A673 (cell line): ENCODE results near the gene GRID1. TPM values are rescaled to one million over a fixed set of nuclear protein-coding genes. Genes with fewer than 3 reads are reported as not detected.

Source experiments
- BruUV-seq: library from RNA; stranded (reverse); fragments of 400-500 nt; replicated peaks from 2 replicates; lab custom pipeline; 2021; lab: Mats Ljungman, UMichigan
- CTCF ChIA-PET: fragments of 300-600 bp; sonication (Branson Sonifier 250); formaldehyde crosslinking; loops from one replicate; lab custom pipeline; 2022; ENCODE audit warnings: antibody characterized with exemption; lab: Charles Lee
- POLR2A ChIA-PET: fragments of 300-600 bp; sonication (Branson Sonifier 250); formaldehyde crosslinking; loops from one replicate; lab custom pipeline; 2022; ENCODE audit warnings: antibody characterized with exemption; ENCODE audit not compliant: low non-redundant PET; lab: Charles Lee
- DNase-seq: peaks from one replicate; pipeline ENCODE4 v3.0.0-alpha.2; 2015; ENCODE audit warnings: low spot score
- H3K27ac ChIP-seq: fragments of 200-600 bp; sonication (generic); 2 replicates; pipeline ENCODE4 v1.5.1; 2016; ENCODE audit warnings: mixed run types, low read depth, mild to moderate bottlenecking, mixed read lengths, antibody characterized with exemption, low read length; ENCODE audit not compliant: poor library complexity, severe bottlenecking
- H3K27me3 ChIP-seq: fragments of 200-600 bp; sonication (generic); replicated peaks from 2 replicates; pipeline ENCODE4 v1.6.1; 2017; ENCODE audit warnings: mixed run types, low read depth, mild to moderate bottlenecking, mixed read lengths, antibody characterized with exemption, low read length; ENCODE audit not compliant: insufficient read depth, poor library complexity
- H3K36me3 ChIP-seq: fragments of 200-600 bp; sonication (generic); 2 replicates; pipeline ENCODE4 v1.6.1; 2016; ENCODE audit warnings: mixed run types, mild to moderate bottlenecking, mixed read lengths, antibody characterized with exemption, low read length; ENCODE audit not compliant: insufficient read depth, poor library complexity, severe bottlenecking
- H3K4me1 ChIP-seq: fragments of 200-600 bp; sonication (generic); 2 replicates; pipeline ENCODE4 v1.6.1; 2017; ENCODE audit warnings: mixed run types, mild to moderate bottlenecking, mixed read lengths, antibody characterized with exemption, low read length; ENCODE audit not compliant: insufficient read depth, poor library complexity, severe bottlenecking
- H3K4me3 ChIP-seq: fragments of 200-600 bp; sonication (generic); 2 replicates; pipeline ENCODE4 v1.5.1; 2016; ENCODE audit warnings: low read depth, mixed run types, mild to moderate bottlenecking, mixed read lengths, low read length; ENCODE audit not compliant: poor library complexity, severe bottlenecking
- H3K9me3 ChIP-seq: fragments of 200-600 bp; sonication (generic); 2 replicates; pipeline ENCODE4 v1.6.1; 2016; ENCODE audit warnings: mixed run types, low read depth, mild to moderate bottlenecking, mixed read lengths, antibody characterized with exemption, low read length; ENCODE audit not compliant: poor library complexity, severe bottlenecking
- CTCF ChIP-seq: fragments of 300-800, 200-600 bp; sonication (generic); conservative IDR thresholded peaks from 2 replicates; pipeline ENCODE4 v1.5.1; 2017; ENCODE audit warnings: low read depth, mild to moderate bottlenecking, antibody characterized with exemption, low read length, moderate library complexity, mixed read lengths
- EZH2 ChIP-seq: fragments of 200-600 bp; sonication (generic); IDR thresholded peaks from 2 replicates; pipeline ENCODE4 v1.6.1; 2017; ENCODE audit warnings: borderline replicate concordance, low read depth, mild to moderate bottlenecking, mixed read lengths, antibody characterized with exemption, low read length; ENCODE audit not compliant: poor library complexity, severe bottlenecking
- intact Hi-C: fragments of 100-400 bp; cut with micrococcal nuclease; formaldehyde crosslinking; loops from one replicate; pipeline ENCODE4 v1.10.0; 2022; ENCODE audit not compliant: unreplicated experiment
- total RNA-seq: library from RNA; stranded (reverse); gene quantifications from 2 replicates; pipeline ENCODE4 v1.2.3, GENCODE V29; 2021

GRID1 gene
- total RNA-seq, 1 experiment from 2014 or later: not detected

- DNase-seq: no peak
Measured at GRCh38 chr10:86363184-86363832, 3.3 kb downstream of the GRID1 start.

GRCh38 chr10:86362586-86363183 is 3.9 kb downstream of the GRID1 start:
- ChIA-PET POLR2A (no interaction called here), CTCF (no interaction called here)
- TF ChIP-seq EZH2 (no peak), CTCF (no peak)
- Histone ChIP-seq H3K4me1 (peaks cover 4% of the 10 kb centered on the region), H3K9me3 (no peaks in the 10 kb centered on the region), H3K27me3 (peaks cover 35% of the 10 kb centered on the region), H3K27ac (no peak overlapping the region), H3K4me3 (no peak overlapping the region), H3K36me3 (no peaks in the 10 kb centered on the region)
- no peak for DNase-seq
- BruUV-seq: no TSS peak
- intact Hi-C loops: no loop called here

More at GRCh38 chr10:86363184-86363832, 3.3 kb downstream of the GRID1 start:
- TF ChIP-seq CTCF (no peak), EZH2 (no peak)
- CTCF ChIA-PET: no interaction called here
- H3K4me1 ChIP-seq: peaks cover 4% of the 10 kb centered on the region
- BruUV-seq: no TSS peak
- peaks cover 41% of the 10 kb centered on the region for H3K27me3 ChIP-seq
- POLR2A ChIA-PET: no interaction called here
- no peak overlapping the region for H3K4me3 ChIP-seq
- intact Hi-C loops: no loop called here
- H3K36me3 ChIP-seq: no peaks in the 10 kb centered on the region
- no peaks in the 10 kb centered on the region for H3K9me3 ChIP-seq
- no peak overlapping the region for H3K27ac ChIP-seq

DNA sequence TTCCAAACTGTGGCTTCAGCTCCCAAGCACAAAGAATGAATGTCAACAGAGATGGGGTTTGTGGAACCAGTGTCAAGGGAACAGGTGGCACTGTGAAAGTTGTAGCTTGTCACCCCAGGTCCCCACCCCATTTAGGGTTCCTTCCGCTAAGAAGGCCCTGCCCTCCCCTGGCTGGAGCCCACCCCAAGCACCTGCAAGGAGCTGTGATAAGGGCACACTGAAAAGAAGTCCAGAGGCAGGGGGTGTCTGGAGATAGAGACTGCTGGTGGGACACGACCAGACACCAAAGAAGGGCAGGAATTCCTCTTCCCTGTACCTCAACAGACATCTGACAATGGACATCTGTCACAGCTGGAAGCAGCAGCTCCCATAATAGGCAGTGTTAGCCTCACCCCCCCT is 4.5 kb downstream of the GRID1 start:
- H3K4me1 ChIP-seq: peaks cover 3% of the 10 kb centered on the region
- ChIA-PET CTCF (no interaction called here), POLR2A (no interaction called here)
- intact Hi-C loops: no loop called here
- BruUV-seq: no TSS peak
- H3K9me3 ChIP-seq: no peaks in the 10 kb centered on the region
- DNase-seq: no peak
- no peak overlapping the region for H3K4me3 ChIP-seq
- H3K36me3 ChIP-seq: no peaks in the 10 kb centered on the region
- TF ChIP-seq CTCF (no peak), EZH2 (no peak)
- H3K27me3 ChIP-seq: peaks cover 29% of the 10 kb centered on the region
- no peak overlapping the region for H3K27ac ChIP-seq
